ENCODE data around the gene LEMD1. TPM values are rescaled to one million over a fixed set of nuclear protein-coding genes. Genes with fewer than 3 reads are reported as not detected.
"Not testable (repeated sequence)": the region's sequence is repeated elsewhere in the genome, so short reads cannot be mapped to it uniquely, and the experiment has no call there.

LEMD1 gene
- total RNA-seq, 1 experiment from 2014 or later = not detected

DNA sequence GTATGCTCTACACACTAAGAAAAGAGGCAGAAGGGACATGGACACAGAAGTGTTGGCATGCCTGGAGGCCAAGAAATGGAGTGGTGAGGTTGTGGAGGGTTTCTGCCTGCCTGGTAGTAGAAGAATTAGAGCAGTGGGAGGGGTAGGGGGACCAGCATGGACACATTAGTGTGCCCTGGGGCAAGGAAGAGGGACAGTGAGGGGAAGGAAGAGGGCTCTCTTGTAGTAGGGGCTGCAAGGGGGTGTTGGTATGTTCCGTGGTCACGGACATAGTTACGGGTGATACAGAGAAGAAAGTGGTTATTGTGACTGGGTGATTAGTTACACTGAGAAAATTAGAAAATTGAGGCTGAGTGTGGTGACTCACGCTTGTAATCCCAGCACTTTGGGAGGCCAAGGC, 23.3 kb downstream of the LEMD1 start:
- Histone ChIP-seq H3K27ac (no peak overlapping the region), H3K9me3 (replicated peaks) (no peaks in the 10 kb centered on the region), H3K4me3 (no peak overlapping the region), H3K4me1 (replicated peaks) (no peaks in the 10 kb centered on the region), H3K36me3 (no peaks in the 10 kb centered on the region), H3K27me3 (replicated peaks) (peaks cover 20% of the 10 kb centered on the region)
- DNase-seq (ENCODE audit: low read depth in 1 of 2, low spot score in 2 of 2) = peak in 1 of 2 experiments; percentile 21

GRCh38 chr1:205396967-205397616, 24.8 kb downstream of the LEMD1 start:
- DNase-seq (ENCODE audit: low read depth in 1 of 2, low spot score in 2 of 2) = no peak
- H3K27me3 ChIP-seq (replicated peaks) = peaks cover 20% of the 10 kb centered on the region
- H3K36me3 ChIP-seq = no peaks in the 10 kb centered on the region

DNA sequence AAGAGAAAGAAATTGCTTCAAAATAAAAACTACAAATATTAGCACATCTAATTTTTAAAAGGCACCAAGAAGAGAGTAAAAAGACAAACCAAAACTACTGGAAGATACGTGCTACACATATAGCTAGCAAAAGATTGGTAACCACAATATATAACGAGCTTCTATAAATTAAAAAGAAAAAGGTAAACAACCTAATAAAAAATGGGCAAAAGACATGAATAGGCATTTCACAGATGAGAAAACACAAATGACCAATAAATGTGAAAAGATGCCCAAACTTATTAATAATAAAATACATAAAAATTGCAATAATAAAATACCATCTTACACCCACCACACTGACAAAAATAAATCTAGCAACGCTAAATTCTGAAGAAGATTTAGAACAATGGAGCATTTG, 26.2 kb downstream of the LEMD1 start:
- DNase-seq (ENCODE audit: low read depth in 1 of 2, low spot score in 2 of 2) = no peak
- no peaks in the 10 kb centered on the region for H3K9me3 ChIP-seq (replicated peaks)

More at GRCh38 chr1:205396967-205397616, 24.8 kb downstream of the LEMD1 start:
- H3K4me1 ChIP-seq (replicated peaks) = no peaks in the 10 kb centered on the region
- no peak overlapping the region for H3K4me3 ChIP-seq
- H3K27ac ChIP-seq = no peak overlapping the region
- H3K9me3 ChIP-seq (replicated peaks) = no peaks in the 10 kb centered on the region

GRCh38 chr1:205392650-205393049, 29.2 kb downstream of the LEMD1 start:
- H3K27me3 ChIP-seq (replicated peaks) = peaks cover 25% of the 10 kb centered on the region

More for the DNA sequence above, 26.2 kb downstream of the LEMD1 start:
- Histone ChIP-seq H3K36me3 (no peaks in the 10 kb centered on the region), H3K4me1 (replicated peaks) (no peaks in the 10 kb centered on the region), H3K27ac (no peak overlapping the region), H3K4me3 (no peak overlapping the region), H3K27me3 (replicated peaks) (peaks cover 20% of the 10 kb centered on the region)

GRCh38 chr1:205391386-205391785, 30.5 kb downstream of the LEMD1 start:
- peak in 1 of 2 experiments; percentile 22 for DNase-seq (ENCODE audit: low read depth in 1 of 2, low spot score in 2 of 2)

More at GRCh38 chr1:205392650-205393049, 29.2 kb downstream of the LEMD1 start:
- Histone ChIP-seq H3K36me3 (no peaks in the 10 kb centered on the region), H3K4me3 (no peak overlapping the region), H3K9me3 (replicated peaks) (no peaks in the 10 kb centered on the region), H3K4me1 (replicated peaks) (no peaks in the 10 kb centered on the region), H3K27ac (no peak overlapping the region)
- no peak for DNase-seq (ENCODE audit: low read depth in 1 of 2, low spot score in 2 of 2)

DNA sequence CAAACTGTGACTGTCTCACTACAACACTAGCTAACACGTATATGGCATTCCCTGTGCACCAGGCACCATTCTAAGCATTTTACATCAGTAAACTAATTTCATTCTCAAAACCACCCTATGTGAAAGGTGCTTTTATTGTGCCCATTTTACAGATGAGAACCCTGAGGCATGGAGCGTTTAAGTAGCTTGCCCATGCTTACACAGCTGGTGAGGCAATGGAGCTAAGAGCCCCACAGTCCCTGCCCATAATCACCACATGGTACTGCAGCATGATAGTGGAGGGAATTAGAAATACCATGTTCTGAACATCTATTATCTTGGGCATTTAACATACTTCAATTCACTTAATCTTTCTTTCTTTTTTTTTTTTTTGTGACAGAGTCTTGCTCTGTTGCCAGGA, 34.0 kb downstream of the LEMD1 start:
- H3K4me3 ChIP-seq = no peak overlapping the region

More at GRCh38 chr1:205391386-205391785, 30.5 kb downstream of the LEMD1 start:
- Histone ChIP-seq H3K9me3 (replicated peaks) (no peaks in the 10 kb centered on the region), H3K36me3 (no peaks in the 10 kb centered on the region), H3K27ac (no peak overlapping the region), H3K27me3 (replicated peaks) (peaks cover 16% of the 10 kb centered on the region), H3K4me1 (replicated peaks) (no peaks in the 10 kb centered on the region), H3K4me3 (no peak overlapping the region)

GRCh38 chr1:205382990-205383389, 38.9 kb downstream of the LEMD1 start:
- H3K9me3 ChIP-seq (replicated peaks); H3K27me3 ChIP-seq (replicated peaks); H3K36me3 ChIP-seq; H3K4me1 ChIP-seq (replicated peaks); H3K27ac ChIP-seq; H3K4me3 ChIP-seq: not testable (repeated sequence)
- peak in 1 of 2 experiments; percentile 4 for DNase-seq (ENCODE audit: low read depth in 1 of 2, low spot score in 2 of 2)

More for the DNA sequence above, 34.0 kb downstream of the LEMD1 start:
- no peak for DNase-seq (ENCODE audit: low read depth in 1 of 2, low spot score in 2 of 2)
- Histone ChIP-seq H3K4me1 (replicated peaks) (no peaks in the 10 kb centered on the region), H3K27ac (no peak overlapping the region), H3K9me3 (replicated peaks) (no peaks in the 10 kb centered on the region), H3K27me3 (replicated peaks) (peaks cover 8% of the 10 kb centered on the region; the same call in 1 of the 2 replicates), H3K36me3 (no peaks in the 10 kb centered on the region)

GRCh38 chr1:205382561-205382960, 39.3 kb downstream of the LEMD1 start:
- no peaks in the 10 kb centered on the region for H3K9me3 ChIP-seq (replicated peaks)
- H3K27me3 ChIP-seq (replicated peaks) = peaks cover 2% of the 10 kb centered on the region; the same call in 1 of the 2 replicates
- H3K27ac ChIP-seq = no peak overlapping the region
- DNase-seq (ENCODE audit: low read depth in 1 of 2, low spot score in 2 of 2) = no peak
- H3K36me3 ChIP-seq = no peaks in the 10 kb centered on the region
- H3K4me3 ChIP-seq = no peak overlapping the region
- no peaks in the 10 kb centered on the region for H3K4me1 ChIP-seq (replicated peaks)

- Histone ChIP-seq H3K27me3 (replicated peaks) (no peaks in the 10 kb centered on the region; the same call in 1 of the 2 replicates), H3K4me1 (replicated peaks) (peaks cover 8% of the 10 kb centered on the region), H3K27ac (no peak overlapping the region), H3K9me3 (replicated peaks) (no peaks in the 10 kb centered on the region), H3K36me3 (no peaks in the 10 kb centered on the region), H3K4me3 (no peak overlapping the region)
- no peak for DNase-seq (ENCODE audit: low read depth in 1 of 2, low spot score in 2 of 2)
Observed at GRCh38 chr1:205381305-205381704, 40.6 kb downstream of the LEMD1 start.

DNA sequence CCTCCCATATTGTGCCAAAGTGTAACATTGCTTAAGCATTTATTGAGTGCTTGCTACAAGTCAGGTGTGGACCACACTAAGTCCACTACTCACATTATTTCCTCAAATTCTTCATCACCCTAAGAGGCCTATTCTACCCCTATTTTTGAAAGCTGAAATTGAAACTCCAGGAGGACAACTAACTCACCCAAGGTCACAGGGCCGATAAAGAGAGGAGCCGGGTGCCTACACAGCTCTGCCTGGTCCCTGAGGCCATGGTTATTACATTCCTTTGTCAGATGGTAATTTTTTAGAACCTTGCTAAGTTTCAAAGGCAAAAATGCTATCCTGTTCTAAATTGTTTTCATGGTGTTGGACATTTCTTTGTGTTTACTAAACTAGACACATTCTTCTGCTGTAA, 41.0 kb downstream of the LEMD1 start:
- DNase-seq (ENCODE audit: low read depth in 1 of 2, low spot score in 2 of 2) = no peak
- Histone ChIP-seq H3K4me1 (replicated peaks) (peaks cover 12% of the 10 kb centered on the region), H3K4me3 (no peak overlapping the region)

DNA sequence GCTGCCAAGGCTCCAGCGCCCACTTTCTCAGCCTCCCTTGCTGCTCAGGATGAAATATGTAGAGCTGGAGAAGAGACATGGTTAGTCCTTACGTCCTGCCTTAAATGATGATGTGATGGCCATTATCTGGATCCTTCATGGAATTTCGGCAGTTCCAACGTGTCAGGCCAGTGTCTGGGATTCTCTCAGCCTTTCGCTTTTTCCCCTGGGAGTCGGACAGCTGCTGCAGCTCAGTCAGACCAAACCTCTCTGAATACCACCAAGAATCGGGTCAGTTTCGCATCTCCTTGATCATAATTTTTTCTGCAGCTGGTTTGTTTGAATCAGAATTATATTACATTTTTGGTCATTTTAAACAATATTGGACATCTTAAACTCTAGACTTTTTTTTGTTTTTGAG, 42.8 kb downstream of the LEMD1 start:
- H3K4me3 ChIP-seq = no peak overlapping the region
- DNase-seq (ENCODE audit: low read depth in 1 of 2, low spot score in 2 of 2) = no peak
- H3K4me1 ChIP-seq (replicated peaks) = peaks cover 28% of the 10 kb centered on the region
- H3K27me3 ChIP-seq (replicated peaks) = no peaks in the 10 kb centered on the region; the same call in 1 of the 2 replicates
- no peak overlapping the region for H3K27ac ChIP-seq
- no peaks in the 10 kb centered on the region for H3K9me3 ChIP-seq (replicated peaks)
- no peaks in the 10 kb centered on the region for H3K36me3 ChIP-seq

More for the DNA sequence above, 41.0 kb downstream of the LEMD1 start:
- Histone ChIP-seq H3K36me3 (no peaks in the 10 kb centered on the region), H3K9me3 (replicated peaks) (no peaks in the 10 kb centered on the region), H3K27me3 (replicated peaks) (no peaks in the 10 kb centered on the region; the same call in 1 of the 2 replicates), H3K27ac (no peak overlapping the region)

GRCh38 chr1:205377355-205377754, 44.5 kb downstream of the LEMD1 start:
- no peak overlapping the region for H3K27ac ChIP-seq
- no peaks in the 10 kb centered on the region; the same call in 1 of the 2 replicates for H3K27me3 ChIP-seq (replicated peaks)

GRCh38 chr1:205376739-205377138, 45.1 kb downstream of the LEMD1 start:
- Histone ChIP-seq H3K4me3 (no peak overlapping the region), H3K36me3 (no peaks in the 10 kb centered on the region), H3K9me3 (replicated peaks) (no peaks in the 10 kb centered on the region), H3K27me3 (replicated peaks) (no peaks in the 10 kb centered on the region; the same call in 1 of the 2 replicates), H3K4me1 (replicated peaks) (peaks cover 50% of the 10 kb centered on the region), H3K27ac (no peak overlapping the region)
- peak; percentile 33 to 39 for DNase-seq (ENCODE audit: low read depth in 1 of 2, low spot score in 2 of 2)

More at GRCh38 chr1:205377355-205377754, 44.5 kb downstream of the LEMD1 start:
- no peaks in the 10 kb centered on the region for H3K9me3 ChIP-seq (replicated peaks)
- peak in 1 of 2 experiments; percentile 1 for DNase-seq (ENCODE audit: low read depth in 1 of 2, low spot score in 2 of 2)
- peaks cover 45% of the 10 kb centered on the region for H3K4me1 ChIP-seq (replicated peaks)
- H3K4me3 ChIP-seq = no peak overlapping the region
- no peaks in the 10 kb centered on the region for H3K36me3 ChIP-seq

DNA sequence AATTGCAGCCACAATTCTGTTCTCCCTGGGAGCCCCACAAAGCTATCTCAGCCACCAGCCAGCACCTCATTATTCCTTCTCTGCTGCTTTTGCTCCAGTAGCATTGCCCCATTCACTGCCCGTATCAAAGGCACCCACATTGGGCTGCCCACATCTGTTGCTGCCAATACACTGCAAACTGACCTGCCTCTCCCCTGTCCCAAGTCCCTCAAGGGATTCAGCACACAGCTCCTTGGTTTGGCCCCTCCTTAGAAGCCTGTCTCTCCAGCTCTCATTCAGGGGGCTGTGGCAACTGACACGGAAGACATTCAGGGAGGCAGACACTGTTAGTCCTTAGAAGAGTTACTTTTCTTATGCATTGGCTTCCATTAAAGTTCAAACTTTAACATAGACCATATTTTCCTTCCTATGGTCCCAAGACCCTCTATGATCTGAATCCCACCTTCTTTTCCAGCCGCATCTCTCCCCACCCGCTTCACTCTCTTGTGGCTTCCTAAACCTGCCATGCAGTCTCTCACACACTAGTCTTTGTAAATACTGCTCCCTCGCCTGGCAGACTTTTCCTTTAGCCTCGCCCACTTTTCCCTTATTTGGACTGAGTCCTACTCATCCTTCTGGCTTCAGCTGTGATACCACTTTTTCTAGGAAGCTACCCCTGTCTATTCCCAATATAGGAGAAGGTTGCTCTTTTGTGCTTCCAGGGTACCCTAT, 45.9 kb downstream of the LEMD1 start:
- DNase-seq (ENCODE audit: low read depth in 1 of 2, low spot score in 2 of 2) = peak; percentile 16 to 56
- no peaks in the 10 kb centered on the region; the same call in 1 of the 2 replicates for H3K27me3 ChIP-seq (replicated peaks)
- H3K4me1 ChIP-seq (replicated peaks) = peaks cover 53% of the 10 kb centered on the region
- H3K36me3 ChIP-seq = no peaks in the 10 kb centered on the region
- H3K27ac ChIP-seq = no peak overlapping the region
- no peaks in the 10 kb centered on the region for H3K9me3 ChIP-seq (replicated peaks)
- H3K4me3 ChIP-seq = no peak overlapping the region
